Subcutaneous adipose tissue (tissue), 4 donors: ENCODE measurements around the gene ORC5. TPM values are rescaled to one million over a fixed set of nuclear protein-coding genes. Genes with fewer than 3 reads are reported as not detected.

ENCODE experiments used
- total RNA-seq, 4 donors: library from RNA; depleted of rRNA; stranded (reverse); fragments of >200 nt; gene quantifications; one replicate each; pipeline ENCODE4 v1.1.0, GENCODE V29; 2016
- TF ChIP-seq, protein P1 (sequence below): fragments of 450-650 bp; IDR thresholded peaks from one replicate; pipeline ENCODE4 v1.5.1; 2016; ENCODE audit warnings: low read depth, mild to moderate bottlenecking, control low read depth, antibody characterized with exemption, moderate library complexity

Gene ORC5
- total RNA-seq, 4 donors from 2014 or later, result 9.8 to 26.7 (median 13.3) TPM

DNA sequence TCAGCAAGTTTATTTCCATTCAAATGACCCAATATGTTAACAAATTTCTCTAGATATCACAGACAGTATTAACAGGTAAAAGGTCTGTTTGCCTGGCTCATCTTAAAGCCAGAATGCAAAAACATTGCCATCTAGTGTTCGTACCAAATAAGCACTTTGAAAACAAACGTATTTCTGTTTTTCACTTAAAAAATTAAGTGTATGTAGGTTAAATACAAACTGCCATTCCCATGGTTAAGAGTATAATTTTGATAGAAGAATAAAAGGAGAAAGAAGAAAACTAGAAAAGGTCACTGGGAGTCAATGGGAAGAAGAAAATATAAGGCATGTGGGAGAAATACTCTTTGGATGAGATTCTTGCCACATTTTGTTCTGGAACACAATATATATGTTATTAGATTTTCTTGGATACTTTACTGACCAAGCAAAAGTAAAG lies 51.0 kb downstream of the ORC5 start:
- TF ChIP-seq, protein P1, sequence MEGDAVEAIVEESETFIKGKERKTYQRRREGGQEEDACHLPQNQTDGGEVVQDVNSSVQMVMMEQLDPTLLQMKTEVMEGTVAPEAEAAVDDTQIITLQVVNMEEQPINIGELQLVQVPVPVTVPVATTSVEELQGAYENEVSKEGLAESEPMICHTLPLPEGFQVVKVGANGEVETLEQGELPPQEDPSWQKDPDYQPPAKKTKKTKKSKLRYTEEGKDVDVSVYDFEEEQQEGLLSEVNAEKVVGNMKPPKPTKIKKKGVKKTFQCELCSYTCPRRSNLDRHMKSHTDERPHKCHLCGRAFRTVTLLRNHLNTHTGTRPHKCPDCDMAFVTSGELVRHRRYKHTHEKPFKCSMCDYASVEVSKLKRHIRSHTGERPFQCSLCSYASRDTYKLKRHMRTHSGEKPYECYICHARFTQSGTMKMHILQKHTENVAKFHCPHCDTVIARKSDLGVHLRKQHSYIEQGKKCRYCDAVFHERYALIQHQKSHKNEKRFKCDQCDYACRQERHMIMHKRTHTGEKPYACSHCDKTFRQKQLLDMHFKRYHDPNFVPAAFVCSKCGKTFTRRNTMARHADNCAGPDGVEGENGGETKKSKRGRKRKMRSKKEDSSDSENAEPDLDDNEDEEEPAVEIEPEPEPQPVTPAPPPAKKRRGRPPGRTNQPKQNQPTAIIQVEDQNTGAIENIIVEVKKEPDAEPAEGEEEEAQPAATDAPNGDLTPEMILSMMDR, result no peak

DNA sequence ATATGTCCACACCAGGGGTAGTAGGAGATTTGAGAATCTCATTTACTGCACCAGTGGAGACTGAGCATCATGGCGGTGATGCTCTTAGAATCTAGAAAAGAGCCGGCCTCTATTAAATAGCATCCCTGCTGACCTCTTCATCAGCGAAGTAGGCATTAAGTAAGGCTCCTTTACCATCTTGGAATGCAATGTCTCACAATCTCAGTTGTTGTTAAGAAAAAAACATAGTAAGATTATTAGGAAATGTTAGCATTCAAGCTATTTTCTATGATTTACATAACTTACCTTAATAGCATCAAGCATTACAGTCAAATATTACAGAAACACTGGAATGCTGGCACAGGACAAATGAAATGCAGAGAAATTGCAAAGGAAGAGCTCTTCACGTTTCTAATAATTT lies 54.5 kb downstream of the ORC5 start:
- TF ChIP-seq, protein P1, result no peak

DNA sequence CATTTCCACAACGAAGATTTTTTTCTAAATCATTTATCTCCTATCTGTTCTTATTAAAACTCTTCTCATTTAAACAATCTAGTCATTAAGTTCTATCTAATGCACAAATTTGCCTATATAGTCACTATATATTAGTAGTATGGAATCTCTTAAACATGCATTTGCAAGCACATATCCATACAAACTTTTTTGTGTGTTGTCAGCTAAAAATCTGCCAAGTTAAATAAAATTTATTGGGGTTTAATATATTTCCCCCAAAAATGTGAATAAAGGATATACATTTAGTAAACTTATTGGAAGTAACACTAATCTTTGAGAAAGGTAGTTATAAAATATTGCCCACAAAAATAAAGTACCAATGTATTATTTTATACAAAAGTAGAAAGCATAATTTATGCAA lies 55.3 kb downstream of the ORC5 start:
- TF ChIP-seq, protein P1, result no peak

DNA sequence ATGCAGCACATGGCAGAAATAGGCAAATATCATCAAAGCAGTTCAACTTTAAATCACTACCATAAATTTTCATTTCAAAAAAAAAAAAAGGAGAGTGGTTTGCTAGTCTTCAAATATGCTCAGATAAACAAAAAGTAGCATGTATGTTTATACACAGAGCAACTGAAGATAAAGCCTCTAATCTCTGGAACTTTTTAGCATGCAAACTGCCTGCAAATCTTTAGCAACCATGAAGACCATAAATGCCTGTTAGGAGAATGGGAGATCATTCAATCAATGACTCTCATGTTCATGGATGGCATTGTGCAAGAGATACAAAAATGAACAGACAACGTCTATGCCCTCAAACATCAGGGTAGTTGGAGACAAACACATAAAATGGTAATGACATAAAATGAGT lies 57.3 kb downstream of the ORC5 start:
- TF ChIP-seq, protein P1, result no peak

DNA sequence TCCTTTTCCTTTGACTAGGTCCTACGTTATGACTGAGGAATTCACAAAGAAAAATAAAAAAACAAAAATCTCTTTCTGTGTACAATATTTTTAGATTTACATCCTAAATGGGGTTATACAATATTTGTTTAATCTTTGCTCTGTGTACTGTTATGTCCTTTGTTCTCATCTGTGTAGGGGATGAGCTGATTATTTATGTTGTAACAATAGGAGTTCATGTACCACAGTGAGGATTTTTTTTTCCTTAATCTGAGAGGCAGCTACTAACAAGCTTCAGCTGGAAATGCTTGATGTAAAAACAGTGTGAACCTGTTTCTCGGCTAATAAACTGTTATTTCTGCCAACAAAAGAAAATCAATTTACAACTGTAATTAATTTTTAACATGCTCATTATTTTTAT lies 58.0 kb downstream of the ORC5 start:
- TF ChIP-seq, protein P1, result no peak

DNA sequence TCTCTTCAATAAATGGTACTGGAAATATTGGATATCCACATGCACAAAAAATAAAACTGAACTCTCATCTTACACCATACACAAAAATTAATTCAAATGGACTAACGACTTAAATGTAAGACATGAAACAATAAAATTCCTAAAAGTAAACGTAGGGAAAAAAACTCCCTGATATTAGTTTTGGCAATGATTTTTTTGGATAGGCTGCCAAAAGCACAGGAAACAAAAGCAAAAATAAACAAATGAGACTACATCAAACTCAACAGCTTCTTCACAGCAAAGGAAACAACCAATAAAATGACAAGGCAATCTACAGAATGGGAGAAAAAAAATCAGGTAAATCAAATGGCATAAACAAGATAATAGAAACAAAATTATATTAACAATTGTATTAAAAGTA lies 65.7 kb downstream of the ORC5 start:
- TF ChIP-seq, protein P1, result no peak

DNA sequence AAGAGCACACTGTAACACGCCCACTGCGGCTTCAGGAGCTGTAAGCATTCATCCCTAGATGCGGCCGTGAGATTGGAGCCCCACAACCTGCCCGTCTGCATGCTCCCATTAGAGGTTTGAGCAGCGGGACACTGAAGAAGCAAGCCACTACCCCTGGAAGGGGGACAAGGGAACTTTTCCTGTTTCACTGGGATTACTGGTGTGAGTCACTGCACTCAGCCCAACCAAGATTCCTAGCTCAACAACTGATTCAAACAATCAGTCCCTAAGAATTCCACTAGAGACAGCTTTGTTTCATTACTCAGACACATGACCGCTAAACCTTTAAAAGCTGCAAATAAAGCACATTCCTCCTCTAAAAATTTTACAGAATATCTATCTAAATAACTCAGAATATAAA lies 69.8 kb downstream of the ORC5 start:
- TF ChIP-seq, protein P1, result no peak
